Neural cell (in vitro differentiated cells): Measurements from ENCODE around the gene SPTB. TPM values are rescaled to one million over a fixed set of nuclear protein-coding genes. Genes with fewer than 3 reads are reported as not detected.

Experiments used
- H2AFZ ChIP-seq: fragments of 200-600, 300-800 bp; sonication (generic), shearing (Covaris generic); 2 replicates; pipeline ENCODE4 v1.6.0; 2014; ENCODE audit warnings: low read depth, mild to moderate bottlenecking, antibody characterized with exemption, low read length, moderate library complexity
- H3F3A ChIP-seq: fragments of 200-600 bp; shearing (Covaris generic); 2 replicates; pipeline ENCODE4 v1.6.1; 2016; ENCODE audit warnings: mild to moderate bottlenecking, moderate library complexity, mixed read lengths, antibody characterized with exemption, low read length; ENCODE audit not compliant: insufficient read depth, poor library complexity, severe bottlenecking
- H3K27ac ChIP-seq: fragments of 200-600, 300-800 bp; sonication (generic), shearing (Covaris generic); 2 replicates; pipeline ENCODE4 v1.5.1; 2014; ENCODE audit warnings: mild to moderate bottlenecking, low read length, moderate library complexity
- H3K27me3 ChIP-seq: fragments of 300-800, 200-600 bp; sonication (generic), shearing (Covaris generic); 2 replicates; pipeline ENCODE4 v1.6.0; 2014; ENCODE audit warnings: mild to moderate bottlenecking, low read depth, low read length, moderate library complexity; ENCODE audit not compliant: insufficient read depth
- H3K36me3 ChIP-seq: fragments of 300-800, 200-600 bp; sonication (generic), shearing (Covaris generic); 2 replicates; pipeline ENCODE4 v1.5.1; 2014; ENCODE audit warnings: mild to moderate bottlenecking, antibody characterized with exemption, low read length, moderate library complexity; ENCODE audit not compliant: insufficient read depth
- H3K4me2 ChIP-seq: fragments of 300-800, 200-600 bp; sonication (generic), shearing (Covaris generic); 2 replicates; pipeline ENCODE4 v1.6.0; 2014; ENCODE audit warnings: mild to moderate bottlenecking, low read length
- H3K4me3 ChIP-seq: fragments of 300-800, 200-600 bp; sonication (generic), shearing (Covaris generic); 2 replicates; pipeline ENCODE4 v1.5.1; 2014; ENCODE audit warnings: mild to moderate bottlenecking, low read length, moderate library complexity
- H3K79me2 ChIP-seq: fragments of 200-600 bp; shearing (Covaris generic); replicated peaks from 2 replicates; pipeline ENCODE4 v1.6.0; 2014; ENCODE audit warnings: mild to moderate bottlenecking, low read length, moderate library complexity; ENCODE audit not compliant: insufficient read depth
- H3K9ac ChIP-seq: fragments of 300-800, 200-600 bp; sonication (generic), shearing (Covaris generic); 2 replicates; pipeline ENCODE4 v1.6.1; 2016; ENCODE audit warnings: mild to moderate bottlenecking, low read length, mixed read lengths
- H3K9me2 ChIP-seq: fragments of 200-600 bp; shearing (Covaris generic); 2 replicates; pipeline ENCODE4 v1.6.1; 2016; ENCODE audit warnings: mild to moderate bottlenecking, low read length, mixed read lengths; ENCODE audit not compliant: insufficient read depth
- H3K9me3 ChIP-seq: fragments of 200-600, 300-800 bp; sonication (generic), shearing (Covaris generic); 2 replicates; pipeline ENCODE4 v1.6.1; 2016; ENCODE audit warnings: mild to moderate bottlenecking, mixed run types, low read length, moderate library complexity, mixed read lengths
- H4K20me1 ChIP-seq: fragments of 200-600 bp; shearing (Covaris generic); 2 replicates; pipeline ENCODE4 v1.6.1; 2016; ENCODE audit warnings: mild to moderate bottlenecking, mixed run types; ENCODE audit not compliant: insufficient read depth
- EP300 ChIP-seq: fragments of 450-650 bp; conservative IDR thresholded peaks from 2 replicates; pipeline ENCODE4 v1.6.1; 2014; ENCODE audit warnings: antibody characterized with exemption, mild to moderate bottlenecking, moderate library complexity; ENCODE audit not compliant: poor library complexity, severe bottlenecking
- EZH2 ChIP-seq: fragments of 200-600, 300-800 bp; shearing (Covaris generic), sonication (generic); IDR thresholded peaks from 2 replicates; pipeline ENCODE4 v1.6.1; 2014; ENCODE audit warnings: antibody characterized with exemption, low read length, borderline replicate concordance, mild to moderate bottlenecking; ENCODE audit not compliant: insufficient read depth, poor library complexity, severe bottlenecking
- MXI1 ChIP-seq: fragments of 450-650 bp; conservative IDR thresholded peaks from 2 replicates; pipeline ENCODE4 v1.6.1; 2014; ENCODE audit warnings: antibody characterized with exemption, mild to moderate bottlenecking; ENCODE audit not compliant: poor library complexity, severe bottlenecking
- POLR2AphosphoS5 ChIP-seq: IDR thresholded peaks from 2 replicates; pipeline ENCODE4 v1.6.1; 2012
- RAD21 ChIP-seq: fragments of 450-650 bp; conservative IDR thresholded peaks from 2 replicates; pipeline ENCODE4 v1.6.1; 2014; ENCODE audit warnings: antibody characterized with exemption, mild to moderate bottlenecking, moderate library complexity
- REST ChIP-seq: IDR thresholded peaks from 2 replicates; pipeline ENCODE4 v1.6.1; 2012; ENCODE audit warnings: borderline replicate concordance
- SMC3 ChIP-seq: fragments of 450-650 bp; conservative IDR thresholded peaks from 2 replicates; pipeline ENCODE4 v1.6.1; 2014; ENCODE audit warnings: antibody characterized with exemption, mild to moderate bottlenecking, moderate library complexity; ENCODE audit not compliant: poor library complexity
- TAF1 ChIP-seq: IDR thresholded peaks from 2 replicates; pipeline ENCODE4 v1.6.1; 2012; ENCODE audit warnings: low read depth
- polyA plus RNA-seq: library from polyadenylated mRNA; depleted of rRNA; stranded (reverse); fragments of >200 nt; gene quantifications from 2 replicates; pipeline ENCODE4 v1.2.3, GENCODE V29; 2014
- TF ChIP-seq, protein P1 (sequence below): fragments of 450-650 bp; IDR thresholded peaks from 2 replicates; pipeline ENCODE4 v1.5.1; 2014; ENCODE audit warnings: antibody characterized with exemption, mild to moderate bottlenecking, moderate library complexity; ENCODE audit not compliant: poor library complexity, severe bottlenecking

SPTB gene
- polyA plus RNA-seq, 1 donor from 2014 or later: 1.9 TPM

GRCh38 chr14:64708148-64709004 lies 171.3 kb downstream of the SPTB start:
- Histone ChIP-seq H3K4me3 (no peak overlapping the region), H3K27me3 (peaks cover 4% of the 10 kb centered on the region), H3K9me2 (no peaks in the 10 kb centered on the region), H3K4me2 (no peak overlapping the region), H3K36me3 (no peaks in the 10 kb centered on the region), H3K79me2 (peaks cover 38% of the 10 kb centered on the region), H3K9me3 (peaks cover 3% of the 10 kb centered on the region), H3K27ac (no peak overlapping the region), H2AFZ (no peak overlapping the region), H3K9ac (no peak overlapping the region), H3F3A (no peaks in the 10 kb centered on the region), H4K20me1 (no peaks in the 10 kb centered on the region)
- TF ChIP-seq TAF1 (no peak), SMC3 (no peak), EZH2 (no peak), REST (no peak), POLR2AphosphoS5 (no peak), EP300 (no peak), RAD21 (no peak), MXI1 (no peak)
- TF ChIP-seq, protein P1, sequence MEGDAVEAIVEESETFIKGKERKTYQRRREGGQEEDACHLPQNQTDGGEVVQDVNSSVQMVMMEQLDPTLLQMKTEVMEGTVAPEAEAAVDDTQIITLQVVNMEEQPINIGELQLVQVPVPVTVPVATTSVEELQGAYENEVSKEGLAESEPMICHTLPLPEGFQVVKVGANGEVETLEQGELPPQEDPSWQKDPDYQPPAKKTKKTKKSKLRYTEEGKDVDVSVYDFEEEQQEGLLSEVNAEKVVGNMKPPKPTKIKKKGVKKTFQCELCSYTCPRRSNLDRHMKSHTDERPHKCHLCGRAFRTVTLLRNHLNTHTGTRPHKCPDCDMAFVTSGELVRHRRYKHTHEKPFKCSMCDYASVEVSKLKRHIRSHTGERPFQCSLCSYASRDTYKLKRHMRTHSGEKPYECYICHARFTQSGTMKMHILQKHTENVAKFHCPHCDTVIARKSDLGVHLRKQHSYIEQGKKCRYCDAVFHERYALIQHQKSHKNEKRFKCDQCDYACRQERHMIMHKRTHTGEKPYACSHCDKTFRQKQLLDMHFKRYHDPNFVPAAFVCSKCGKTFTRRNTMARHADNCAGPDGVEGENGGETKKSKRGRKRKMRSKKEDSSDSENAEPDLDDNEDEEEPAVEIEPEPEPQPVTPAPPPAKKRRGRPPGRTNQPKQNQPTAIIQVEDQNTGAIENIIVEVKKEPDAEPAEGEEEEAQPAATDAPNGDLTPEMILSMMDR: no peak

GRCh38 chr14:64707661-64708060 lies 172.0 kb downstream of the SPTB start:
- H3K9ac ChIP-seq: no peak overlapping the region
- no peak overlapping the region for H3K4me3 ChIP-seq
- no peak overlapping the region for H2AFZ ChIP-seq
- peaks cover 3% of the 10 kb centered on the region for H3K9me3 ChIP-seq
- H3K36me3 ChIP-seq: no peaks in the 10 kb centered on the region
- H4K20me1 ChIP-seq: no peaks in the 10 kb centered on the region
- peaks cover 31% of the 10 kb centered on the region for H3K79me2 ChIP-seq
- H3K27me3 ChIP-seq: peaks cover 11% of the 10 kb centered on the region
- no peaks in the 10 kb centered on the region for H3K9me2 ChIP-seq
- TF ChIP-seq MXI1 (no peak), EP300 (no peak), EZH2 (no peak), TAF1 (no peak), REST (no peak), SMC3 (no peak), RAD21 (no peak), POLR2AphosphoS5 (no peak)
- TF ChIP-seq, protein P1: no peak
- no peak overlapping the region for H3K27ac ChIP-seq
- no peaks in the 10 kb centered on the region for H3F3A ChIP-seq
- no peak overlapping the region for H3K4me2 ChIP-seq
